Gastroesophageal sphincter (tissue), 3 donors: ENCODE data around the gene PAXX.

ENCODE experiments used
- EP300 ChIP-seq: sonication (generic); formaldehyde crosslinking; IDR thresholded peaks from one replicate; pipeline ENCODE4 v1.6.1; 2017; ENCODE audit warnings: antibody characterized with exemption, mild to moderate bottlenecking
- POLR2A ChIP-seq, 2 donors: fragments of 450-650 bp; IDR thresholded peaks; one replicate each; pipeline ENCODE4 v1.6.1; 2017; ENCODE audit warnings: antibody characterized with exemption in 2 of 2, mild to moderate bottlenecking in 2 of 2, moderate library complexity in 1 of 2
- POLR2AphosphoS5 ChIP-seq: sonication (generic); formaldehyde crosslinking; IDR thresholded peaks from one replicate; pipeline ENCODE4 v1.6.1; 2017; ENCODE audit warnings: antibody characterized with exemption
- TF ChIP-seq, protein P1 (sequence below), 4 experiments: fragments of 200-600 bp in 2 of 4; fragments of 450-650 bp in 2 of 4; sonication (generic) in 1 of 4; IDR thresholded peaks; one replicate each; pipeline ENCODE4 v1.5.1; 2017 to 2019; ENCODE audit warnings: antibody characterized with exemption in 4 of 4, mild to moderate bottlenecking in 2 of 4, moderate library complexity in 2 of 4

- TF ChIP-seq, protein P1, sequence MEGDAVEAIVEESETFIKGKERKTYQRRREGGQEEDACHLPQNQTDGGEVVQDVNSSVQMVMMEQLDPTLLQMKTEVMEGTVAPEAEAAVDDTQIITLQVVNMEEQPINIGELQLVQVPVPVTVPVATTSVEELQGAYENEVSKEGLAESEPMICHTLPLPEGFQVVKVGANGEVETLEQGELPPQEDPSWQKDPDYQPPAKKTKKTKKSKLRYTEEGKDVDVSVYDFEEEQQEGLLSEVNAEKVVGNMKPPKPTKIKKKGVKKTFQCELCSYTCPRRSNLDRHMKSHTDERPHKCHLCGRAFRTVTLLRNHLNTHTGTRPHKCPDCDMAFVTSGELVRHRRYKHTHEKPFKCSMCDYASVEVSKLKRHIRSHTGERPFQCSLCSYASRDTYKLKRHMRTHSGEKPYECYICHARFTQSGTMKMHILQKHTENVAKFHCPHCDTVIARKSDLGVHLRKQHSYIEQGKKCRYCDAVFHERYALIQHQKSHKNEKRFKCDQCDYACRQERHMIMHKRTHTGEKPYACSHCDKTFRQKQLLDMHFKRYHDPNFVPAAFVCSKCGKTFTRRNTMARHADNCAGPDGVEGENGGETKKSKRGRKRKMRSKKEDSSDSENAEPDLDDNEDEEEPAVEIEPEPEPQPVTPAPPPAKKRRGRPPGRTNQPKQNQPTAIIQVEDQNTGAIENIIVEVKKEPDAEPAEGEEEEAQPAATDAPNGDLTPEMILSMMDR (IDR thresholded peaks at IDR 0.05): no peak
- TF ChIP-seq POLR2A (IDR thresholded peaks at IDR 0.05) (no peak), POLR2AphosphoS5 (no peak), EP300 (no peak)
Observed at GRCh38 chr9:137008312-137008711, 16.1 kb downstream of the PAXX start.
